Natural killer cell (primary cell): ENCODE results near the gene SMIM23. TPM values are rescaled to one million over a fixed set of nuclear protein-coding genes. Genes with fewer than 3 reads are reported as not detected.

ENCODE experiments used
- ATAC-seq, 3 donors: fragments of 150-1000 bp in 2 of 3; fragments of 200-7000 bp in 1 of 3; cut with Tn5 transposase; 1 replicate in 1 of 3; 2 replicates in 2 of 3; pipeline ENCODE4 v1.10.0; 2021; ENCODE audit warnings: mild to moderate bottlenecking in 2 of 3, moderate library complexity in 2 of 3
- DNase-seq, 2 donors: peaks; one replicate each; pipeline versions ENCODE4 v3.0.0 to v3.0.0-alpha.2; 2013 to 2021; ENCODE audit warnings: mixed read lengths in 1 of 2
- H3K27ac ChIP-seq: one replicate; pipeline ENCODE4 v1.5.1; 2013; ENCODE audit warnings: mild to moderate bottlenecking, low read length
- H3K27me3 ChIP-seq: one replicate; pipeline ENCODE4 v1.6.1; 2013; ENCODE audit warnings: low read length; ENCODE audit not compliant: control insufficient read depth, insufficient read depth
- H3K36me3 ChIP-seq: one replicate; pipeline ENCODE4 v1.6.1; 2013; ENCODE audit warnings: low read length; ENCODE audit not compliant: control insufficient read depth, insufficient read depth
- H3K4me1 ChIP-seq: one replicate; pipeline ENCODE4 v1.6.1; 2013; ENCODE audit warnings: low read length; ENCODE audit not compliant: control insufficient read depth, insufficient read depth
- H3K4me3 ChIP-seq: one replicate; pipeline ENCODE4 v1.5.1; 2013; ENCODE audit warnings: low read length
- H3K9me3 ChIP-seq: one replicate; pipeline ENCODE4 v1.6.1; 2013; ENCODE audit warnings: low read length; ENCODE audit not compliant: control insufficient read depth, insufficient read depth
- H3K27ac Mint-ChIP-seq, 2 donors: one replicate each; pipeline ENCODE4 v1.8.0; 2022; ENCODE audit warnings: mild to moderate bottlenecking in 2 of 2, mixed read lengths in 2 of 2, moderate library complexity in 1 of 2
- H3K27me3 Mint-ChIP-seq, 2 donors: one replicate each; pipeline ENCODE4 v1.8.0; 2022; ENCODE audit warnings: low read depth in 2 of 2, mixed read lengths in 2 of 2
- H3K36me3 Mint-ChIP-seq: one replicate; pipeline ENCODE4 v1.8.0; 2022; ENCODE audit warnings: mixed read lengths
- H3K4me1 Mint-ChIP-seq, 2 donors: one replicate each; pipeline ENCODE4 v1.8.0; 2022; ENCODE audit warnings: mixed read lengths in 2 of 2
- H3K4me3 Mint-ChIP-seq: one replicate; pipeline ENCODE4 v1.8.0; 2022; ENCODE audit warnings: mild to moderate bottlenecking, moderate library complexity, mixed read lengths
- H3K9me3 Mint-ChIP-seq, 2 donors: one replicate each; pipeline ENCODE4 v1.8.0; 2022; ENCODE audit warnings: mixed read lengths in 2 of 2
- WGBS: methylation state at CpG from one replicate; pipeline ENCODE4 v1.1.7; 2013; ENCODE audit warnings: missing lambda C conversion rate; ENCODE audit not compliant: insufficient coverage; 5-methylcytosine and 5-hydroxymethylcytosine counted together
- intact Hi-C: fragments of 100-400 bp; cut with micrococcal nuclease; formaldehyde crosslinking; loops from one replicate; pipeline ENCODE4 v1.14.2; 2022
- total RNA-seq, 4 donors: library from RNA; stranded (reverse); fragments of 120-200 nt in 1 of 4; gene quantifications; one replicate each; pipeline versions ENCODE4 v1.2.3 to v1.2.4, GENCODE V29; 2013 to 2022
- TF ChIP-seq, protein P1 (sequence below): fragments of 200-600 bp; IDR thresholded peaks from one replicate; pipeline ENCODE4 v1.8.0; 2022; ENCODE audit warnings: antibody characterized with exemption

Gene SMIM23
- total RNA-seq, 3 donors from 2014 or later (not counting 1 experiment from before 2014, with no cell fraction given), result not detected

DNA sequence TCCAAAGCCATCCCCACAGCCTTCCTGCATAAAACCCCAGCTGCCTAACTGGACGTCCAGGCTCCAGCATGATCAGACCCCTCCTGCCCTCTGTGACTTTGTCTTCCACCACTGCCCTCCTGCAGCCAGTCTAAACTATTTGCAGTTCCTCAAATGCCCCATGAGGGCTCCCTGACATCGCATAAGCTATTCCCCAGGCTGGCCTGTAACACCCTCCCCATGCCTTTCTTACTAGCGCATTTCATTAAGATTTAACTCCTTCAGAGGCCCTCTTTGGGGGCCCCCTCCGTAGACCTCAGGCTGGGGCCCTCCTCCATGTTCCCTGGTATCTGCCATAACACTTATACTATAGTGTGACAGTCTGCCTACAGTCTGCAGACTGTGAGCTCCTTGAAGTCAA, 15.5 kb upstream of the SMIM23 start:
- WGBS, result 22% methylated on average over 4 of the region's 4 CpGs

DNA sequence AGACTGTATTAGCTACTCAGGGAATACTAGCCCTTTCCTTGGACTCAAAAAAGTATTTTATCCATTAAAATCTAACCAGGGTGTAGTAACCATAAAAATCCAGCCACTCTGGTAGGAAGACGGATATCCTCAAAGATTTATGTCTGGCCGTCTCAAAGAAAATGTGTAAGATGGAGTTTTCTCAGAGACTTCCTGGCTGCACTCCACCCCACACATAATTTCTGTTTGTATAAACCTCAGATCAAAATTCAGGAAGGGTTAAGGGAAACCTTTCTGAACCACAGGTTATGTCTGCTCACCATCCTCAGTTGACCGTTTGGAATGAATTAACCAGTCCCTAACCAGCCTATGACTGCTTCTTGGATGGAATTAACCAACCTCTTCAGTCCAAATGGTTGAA, 13.8 kb upstream of the SMIM23 start:
- Mint-ChIP-seq H3K27ac (no peak overlapping the region), H3K4me3 (no peak overlapping the region), H3K4me1 (no peaks in the 10 kb centered on the region), H3K36me3 (no peaks in the 10 kb centered on the region), H3K9me3 (no peaks in the 10 kb centered on the region), H3K27me3 (peaks cover 5 to 26% of the 10 kb centered on the region in 2 donors)
- intact Hi-C loops, result no loop called here
- ATAC-seq (no peak), DNase-seq (no peak)
- Histone ChIP-seq H3K27me3 (peaks cover 4% of the 10 kb centered on the region), H3K4me3 (no peak overlapping the region), H3K9me3 (no peaks in the 10 kb centered on the region), H3K36me3 (no peaks in the 10 kb centered on the region), H3K4me1 (no peaks in the 10 kb centered on the region), H3K27ac (no peak overlapping the region)
- TF ChIP-seq, protein P1, sequence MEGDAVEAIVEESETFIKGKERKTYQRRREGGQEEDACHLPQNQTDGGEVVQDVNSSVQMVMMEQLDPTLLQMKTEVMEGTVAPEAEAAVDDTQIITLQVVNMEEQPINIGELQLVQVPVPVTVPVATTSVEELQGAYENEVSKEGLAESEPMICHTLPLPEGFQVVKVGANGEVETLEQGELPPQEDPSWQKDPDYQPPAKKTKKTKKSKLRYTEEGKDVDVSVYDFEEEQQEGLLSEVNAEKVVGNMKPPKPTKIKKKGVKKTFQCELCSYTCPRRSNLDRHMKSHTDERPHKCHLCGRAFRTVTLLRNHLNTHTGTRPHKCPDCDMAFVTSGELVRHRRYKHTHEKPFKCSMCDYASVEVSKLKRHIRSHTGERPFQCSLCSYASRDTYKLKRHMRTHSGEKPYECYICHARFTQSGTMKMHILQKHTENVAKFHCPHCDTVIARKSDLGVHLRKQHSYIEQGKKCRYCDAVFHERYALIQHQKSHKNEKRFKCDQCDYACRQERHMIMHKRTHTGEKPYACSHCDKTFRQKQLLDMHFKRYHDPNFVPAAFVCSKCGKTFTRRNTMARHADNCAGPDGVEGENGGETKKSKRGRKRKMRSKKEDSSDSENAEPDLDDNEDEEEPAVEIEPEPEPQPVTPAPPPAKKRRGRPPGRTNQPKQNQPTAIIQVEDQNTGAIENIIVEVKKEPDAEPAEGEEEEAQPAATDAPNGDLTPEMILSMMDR, result no peak
- 7% methylated on average over 1 of the region's 3 CpGs for WGBS

More for the DNA sequence above, 15.5 kb upstream of the SMIM23 start:
- Mint-ChIP-seq H3K4me1 (no peaks in the 10 kb centered on the region), H3K4me3 (no peak overlapping the region), H3K27ac (no peak overlapping the region), H3K36me3 (no peaks in the 10 kb centered on the region), H3K9me3 (peaks cover 0 to 2% of the 10 kb centered on the region in 2 donors), H3K27me3 (peaks cover 12 to 42% of the 10 kb centered on the region in 2 donors)
- Histone ChIP-seq H3K9me3 (no peaks in the 10 kb centered on the region), H3K36me3 (no peaks in the 10 kb centered on the region), H3K27ac (no peak overlapping the region), H3K4me1 (no peaks in the 10 kb centered on the region), H3K27me3 (peaks cover 4% of the 10 kb centered on the region), H3K4me3 (no peak overlapping the region)
- DNase-seq (no peak), ATAC-seq (no peak)
- intact Hi-C loops, result no loop called here
- TF ChIP-seq, protein P1, result no peak

DNA sequence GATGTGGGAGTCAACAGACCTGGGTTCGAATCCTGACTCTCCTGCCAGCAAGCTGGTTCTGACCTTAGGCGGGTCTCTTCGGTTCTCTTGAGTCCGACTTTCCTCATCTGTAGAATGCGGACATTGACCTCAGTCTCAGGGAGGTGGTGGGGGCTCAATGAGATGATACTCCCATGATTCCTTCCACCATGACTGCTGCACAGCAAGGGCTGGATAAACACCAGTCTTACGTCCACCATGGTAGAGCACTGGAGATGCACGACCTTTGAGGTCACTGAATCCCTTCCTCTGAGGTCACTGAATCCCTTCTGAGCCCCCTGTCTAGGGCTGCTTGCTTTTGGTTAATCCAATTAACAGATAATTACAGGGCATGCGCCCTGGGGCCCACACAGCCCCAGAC, 12.5 kb upstream of the SMIM23 start:
- TF ChIP-seq, protein P1, result no peak
- Mint-ChIP-seq H3K9me3 (no peaks in the 10 kb centered on the region), H3K36me3 (no peaks in the 10 kb centered on the region), H3K27ac (no peak overlapping the region), H3K4me3 (no peak overlapping the region), H3K4me1 (no peaks in the 10 kb centered on the region), H3K27me3 (peaks cover 5 to 15% of the 10 kb centered on the region in 2 donors)
- intact Hi-C loops, result no loop called here
- no peaks in the 10 kb centered on the region for H3K4me1 ChIP-seq
- ATAC-seq, result no peak
- WGBS, result 84% methylated on average over 8 of the region's 8 CpGs
- no peaks in the 10 kb centered on the region for H3K36me3 ChIP-seq
- H3K27me3 ChIP-seq, result peaks cover 4% of the 10 kb centered on the region
- no peak overlapping the region for H3K27ac ChIP-seq
- DNase-seq, result no peak
- H3K4me3 ChIP-seq, result no peak overlapping the region
- no peaks in the 10 kb centered on the region for H3K9me3 ChIP-seq

DNA sequence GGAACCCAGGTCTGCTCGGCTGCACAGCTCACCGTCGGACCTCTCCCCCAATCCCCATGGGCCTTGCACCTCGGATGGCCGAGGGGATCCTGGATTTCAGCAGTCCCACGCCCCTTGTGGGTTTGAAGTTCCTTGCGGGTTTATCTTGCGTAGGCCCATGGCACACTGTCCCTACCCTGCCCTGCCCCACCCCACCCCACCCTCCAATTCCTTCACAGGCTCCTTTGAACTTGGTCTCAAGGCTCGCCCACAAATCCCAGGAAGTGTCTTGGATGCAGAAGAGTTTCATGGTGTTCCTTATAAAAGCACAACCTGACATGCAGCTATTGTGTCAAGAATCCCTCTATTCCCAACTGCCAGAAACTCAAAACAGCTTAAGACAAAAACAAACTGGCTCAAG, 11.2 kb upstream of the SMIM23 start:
- TF ChIP-seq, protein P1, result no peak
- intact Hi-C loops, result no loop called here
- Mint-ChIP-seq H3K4me1 (no peaks in the 10 kb centered on the region), H3K27me3 (peaks cover 6 to 7% of the 10 kb centered on the region in 2 donors), H3K36me3 (no peaks in the 10 kb centered on the region), H3K27ac (no peak overlapping the region), H3K4me3 (no peak overlapping the region), H3K9me3 (no peaks in the 10 kb centered on the region)
- no peak for ATAC-seq
- DNase-seq, result no peak
- Histone ChIP-seq H3K4me1 (no peaks in the 10 kb centered on the region), H3K4me3 (no peak overlapping the region), H3K36me3 (no peaks in the 10 kb centered on the region), H3K27ac (no peak overlapping the region), H3K27me3 (peaks cover 2% of the 10 kb centered on the region), H3K9me3 (no peaks in the 10 kb centered on the region)
- WGBS, result 89% methylated on average over 9 of the region's 9 CpGs
